OCI-LY7 (cell line): Measurements from ENCODE around the gene FOSB. TPM values are rescaled to one million over a fixed set of nuclear protein-coding genes. Genes with fewer than 3 reads are reported as not detected.

ENCODE experiments used
- BruUV-seq: library from RNA; stranded (reverse); fragments of 400-500 nt; replicated peaks from 2 replicates; lab custom pipeline; 2021; lab: Mats Ljungman, UMichigan
- CTCF ChIA-PET: fragments of 300-600 bp; sonication (Branson Sonifier 250); formaldehyde crosslinking; loops from one replicate; lab custom pipeline; 2022; ENCODE audit warnings: antibody characterized with exemption; ENCODE audit not compliant: unreplicated experiment; lab: Charles Lee
- POLR2A ChIA-PET: fragments of 300-600 bp; sonication (Branson Sonifier 250); formaldehyde crosslinking; loops from one replicate; lab custom pipeline; 2022; ENCODE audit warnings: antibody characterized with exemption; lab: Charles Lee
- DNase-seq: peaks from one replicate; pipeline ENCODE4 v3.0.0-alpha.2; 2015; ENCODE audit warnings: low spot score
- H2AFZ ChIP-seq: fragments of 200-600 bp; sonication (generic), shearing (Covaris generic); 2 replicates; pipeline ENCODE4 v1.6.1; 2014; ENCODE audit warnings: mild to moderate bottlenecking, antibody characterized with exemption, low read length, moderate library complexity
- H3K27ac ChIP-seq: fragments of 200-600 bp; sonication (generic); 2 replicates; pipeline ENCODE4 v1.5.1; 2014; ENCODE audit warnings: mixed run types, low read depth, mild to moderate bottlenecking, moderate library complexity, low read length, inconsistent platforms; ENCODE audit not compliant: poor library complexity, severe bottlenecking
- H3K36me3 ChIP-seq: fragments of 200-600 bp; sonication (generic); 2 replicates; pipeline ENCODE4 v1.6.1; 2014; ENCODE audit warnings: mild to moderate bottlenecking, antibody characterized with exemption, low read length, moderate library complexity, mixed read lengths; ENCODE audit not compliant: insufficient read depth
- H3K4me1 ChIP-seq: fragments of 200-600 bp; sonication (generic); 2 replicates; pipeline ENCODE4 v1.5.1; 2014; ENCODE audit warnings: mild to moderate bottlenecking, low read length; ENCODE audit not compliant: insufficient read depth, poor library complexity, severe bottlenecking
- H3K4me2 ChIP-seq: fragments of 200-600 bp; sonication (generic); 2 replicates; pipeline ENCODE4 v1.6.1; 2014; ENCODE audit warnings: mild to moderate bottlenecking, low read length
- H3K4me3 ChIP-seq: fragments of 200-600 bp; sonication (generic); 2 replicates; pipeline ENCODE4 v1.5.1; 2014; ENCODE audit warnings: mild to moderate bottlenecking, low read depth, low read length; ENCODE audit not compliant: poor library complexity, severe bottlenecking
- H3K79me2 ChIP-seq: fragments of 200-600 bp; sonication (generic); 2 replicates; pipeline ENCODE4 v1.6.1; 2016; ENCODE audit warnings: low read depth, mild to moderate bottlenecking, low read length, moderate library complexity, mixed read lengths; ENCODE audit not compliant: insufficient read depth
- H3K9me2 ChIP-seq: fragments of 200-600 bp; sonication (generic); 2 replicates; pipeline ENCODE4 v1.6.1; 2016; ENCODE audit warnings: mild to moderate bottlenecking, low read length, mixed read lengths; ENCODE audit not compliant: insufficient read depth
- H3K9me3 ChIP-seq: fragments of 200-600 bp; sonication (generic); 2 replicates; pipeline ENCODE4 v1.6.1; 2014; ENCODE audit warnings: mild to moderate bottlenecking, mixed run types, low read length, mixed read lengths
- H4K20me1 ChIP-seq: fragments of 200-600 bp; sonication (generic); 2 replicates; pipeline ENCODE4 v1.6.1; 2014; ENCODE audit warnings: mild to moderate bottlenecking, antibody characterized with exemption, low read length, moderate library complexity, mixed read lengths; ENCODE audit not compliant: insufficient read depth
- CTCF ChIP-seq: fragments of 200-600 bp; sonication (generic); conservative IDR thresholded peaks from 2 replicates; pipeline ENCODE4 v1.5.1; 2014; ENCODE audit warnings: mild to moderate bottlenecking, antibody characterized with exemption, low read length, moderate library complexity, mixed read lengths
- EZH2phosphoT487 ChIP-seq: fragments of 200-600 bp; sonication (generic); IDR thresholded peaks from 2 replicates; pipeline ENCODE4 v1.6.1; 2018; ENCODE audit warnings: low read depth, borderline replicate concordance, mild to moderate bottlenecking, mixed run types, antibody characterized with exemption, low read length, moderate library complexity, mixed read lengths
- intact Hi-C: fragments of 100-400 bp; cut with micrococcal nuclease; formaldehyde crosslinking; loops from one replicate; pipeline ENCODE4 v1.10.0; 2022; ENCODE audit not compliant: unreplicated experiment
- total RNA-seq, 2 experiments: library from RNA; depleted of rRNA in 1 of 2; stranded (reverse); fragments of >200 nt in 1 of 2; shearing (Covaris generic) in 1 of 2; gene quantifications; 2 replicates each; pipeline ENCODE4 v1.2.3, GENCODE V29; 2014 to 2022

The FOSB gene
- total RNA-seq, 2 experiments from 2014 or later, result 2.3 to 2.4 TPM

- H3K4me1 ChIP-seq, result peaks cover 50% of the 10 kb centered on the region
- no peaks in the 10 kb centered on the region for H3K9me2 ChIP-seq
- no peaks in the 10 kb centered on the region for H3K79me2 ChIP-seq
- peak overlapping the region; percentile 69 for H3K4me3 ChIP-seq
- peak; percentile 85 for DNase-seq
- H4K20me1 ChIP-seq, result no peaks in the 10 kb centered on the region
- H3K4me2 ChIP-seq, result peak overlapping the region; percentile 99
- POLR2A ChIA-PET, result interaction anchor here (1.0 kb wide), 1 partner anchor 13 kb away, joined by 6 read pairs; no protein-coding TSS in a partner anchor
- peak overlapping the region; percentile 57 for H3K27ac ChIP-seq
- intact Hi-C loops, result no loop called here
- CTCF ChIA-PET, result interaction anchor here (1.2 kb wide), 1 partner anchor 34 kb away, joined by 4 read pairs; no protein-coding TSS in a partner anchor
- no peaks in the 10 kb centered on the region for H3K36me3 ChIP-seq
- H2AFZ ChIP-seq, result peak overlapping the region; percentile 96
- no peak for TF ChIP-seq EZH2phosphoT487
- TF ChIP-seq CTCF, result 0 out of 2 replicates have a peak, but pooled peaks have one; percentile 23
- no peaks in the 10 kb centered on the region for H3K9me3 ChIP-seq
- BruUV-seq, result no TSS peak
Measured at GRCh38 chr19:45444318-45445041, 23.3 kb upstream of the FOSB start.

GRCh38 chr19:45445139-45445538, 22.7 kb upstream of the FOSB start:
- ChIA-PET CTCF (interaction anchor here (1.2 kb wide), 1 partner anchor 34 kb away, joined by 4 read pairs; no protein-coding TSS in a partner anchor), POLR2A (interaction anchor here (1.0 kb wide), 1 partner anchor 14 kb away, joined by 6 read pairs; no protein-coding TSS in a partner anchor)
- no peaks in the 10 kb centered on the region for H3K9me3 ChIP-seq
- intact Hi-C loops, result no loop called here
- no TSS peak for BruUV-seq
- no peaks in the 10 kb centered on the region for H3K36me3 ChIP-seq
- H2AFZ ChIP-seq, result no peak overlapping the region; the same call in 1 of the 2 replicates
- peaks cover 54% of the 10 kb centered on the region for H3K4me1 ChIP-seq
- H3K4me3 ChIP-seq, result peak overlapping the region; percentile 69
- DNase-seq, result no peak
- no peaks in the 10 kb centered on the region for H3K79me2 ChIP-seq
- TF ChIP-seq EZH2phosphoT487 (no peak), CTCF (no peak)
- H3K9me2 ChIP-seq, result no peaks in the 10 kb centered on the region
- no peak overlapping the region for H3K27ac ChIP-seq
- H3K4me2 ChIP-seq, result peak overlapping the region; percentile 99
- no peaks in the 10 kb centered on the region for H4K20me1 ChIP-seq

- TF ChIP-seq CTCF (peak; percentile 79), EZH2phosphoT487 (no peak)
- no peaks in the 10 kb centered on the region for H3K79me2 ChIP-seq
- H3K4me1 ChIP-seq, result peaks cover 49% of the 10 kb centered on the region
- intact Hi-C loops, result loop anchor here (1.0 kb wide), 1 partner anchor 32 kb away; no protein-coding TSS in a partner anchor
- no peaks in the 10 kb centered on the region for H4K20me1 ChIP-seq
- no peaks in the 10 kb centered on the region for H3K9me3 ChIP-seq
- ChIA-PET CTCF (no interaction called here), POLR2A (no interaction called here)
- no peak overlapping the region for H3K4me2 ChIP-seq
- peak; percentile 73 for DNase-seq
- BruUV-seq, result no TSS peak
- no peak overlapping the region for H3K27ac ChIP-seq
- H3K36me3 ChIP-seq, result no peaks in the 10 kb centered on the region
- no peaks in the 10 kb centered on the region for H3K9me2 ChIP-seq
- no peak overlapping the region for H3K4me3 ChIP-seq
- no peak overlapping the region for H2AFZ ChIP-seq
Measured at GRCh38 chr19:45446295-45446694, 21.5 kb upstream of the FOSB start.
